GM23338 (cell line): Measurements from ENCODE around the gene PTPRH. TPM values are rescaled to one million over a fixed set of nuclear protein-coding genes. Genes with fewer than 3 reads are reported as not detected.
A peak's percentile ranks its signal among the peaks of the same experiment; 100 is the strongest.

Experiments
- ATAC-seq: fragments of 200-7000 bp; cut with Tn5 transposase; 3 replicates; pipeline ENCODE4 v1.9.1; 2020
- DNase-seq: peaks from one replicate; pipeline ENCODE4 v3.0.0-alpha.2; 2015; ENCODE audit warnings: low spot score
- H2AFZ ChIP-seq: fragments of 200-600 bp; sonication (generic); 2 replicates; pipeline ENCODE4 v1.8.0; 2016; ENCODE audit warnings: antibody characterized with exemption, mild to moderate bottlenecking, moderate library complexity
- H3F3A ChIP-seq: fragments of 200-600 bp; sonication (generic); replicated peaks from 2 replicates; pipeline ENCODE4 v1.8.0; 2017; ENCODE audit warnings: antibody characterized with exemption, mixed run types, low read depth
- H3K27ac ChIP-seq: fragments of 200-600 bp; sonication (generic); 2 replicates; pipeline ENCODE4 v1.6.1; 2016; ENCODE audit warnings: low read depth
- H3K27me3 ChIP-seq: fragments of 200-600 bp; sonication (generic); 2 replicates; pipeline ENCODE4 v1.8.0; 2016; ENCODE audit warnings: mild to moderate bottlenecking, mixed run types, moderate library complexity; ENCODE audit not compliant: insufficient read depth
- H3K36me3 ChIP-seq: fragments of 200-600 bp; sonication (generic); 2 replicates; pipeline ENCODE4 v1.8.0; 2016; ENCODE audit warnings: mild to moderate bottlenecking; ENCODE audit not compliant: insufficient read depth
- H3K4me1 ChIP-seq: fragments of 200-600 bp; sonication (generic); 2 replicates; pipeline ENCODE4 v1.8.0; 2016; ENCODE audit warnings: mild to moderate bottlenecking, moderate library complexity; ENCODE audit not compliant: insufficient read depth
- H3K4me2 ChIP-seq: fragments of 200-600 bp; sonication (generic); 2 replicates; pipeline ENCODE4 v1.7.1; 2017; ENCODE audit warnings: mixed run types
- H3K4me3 ChIP-seq: fragments of 200-600 bp; sonication (generic); 2 replicates; pipeline ENCODE4 v1.6.1; 2016; ENCODE audit warnings: mixed run types
- H3K79me2 ChIP-seq: fragments of 200-600 bp; sonication (generic); replicated peaks from 2 replicates; pipeline ENCODE4 v1.8.0; 2017; ENCODE audit warnings: mild to moderate bottlenecking; ENCODE audit not compliant: insufficient read depth
- H3K9me2 ChIP-seq: fragments of 200-600 bp; sonication (generic); 2 replicates; pipeline ENCODE4 v1.8.0; 2017; ENCODE audit not compliant: insufficient read depth
- H4K20me1 ChIP-seq: fragments of 200-600 bp; sonication (generic); replicated peaks from 2 replicates; pipeline ENCODE4 v1.8.0; 2017; ENCODE audit warnings: mild to moderate bottlenecking; ENCODE audit not compliant: insufficient read depth
- H3K27ac Mint-ChIP-seq: 2 replicates; pipeline ENCODE4 v1.8.0; 2020; ENCODE audit warnings: inconsistent platforms, mild to moderate bottlenecking, moderate library complexity, mixed read lengths
- H3K27me3 Mint-ChIP-seq: 3 replicates; pipeline ENCODE4 v1.8.0; 2022; ENCODE audit warnings: low read depth, mild to moderate bottlenecking, moderate library complexity, mixed read lengths, inconsistent platforms; ENCODE audit not compliant: insufficient read depth, poor library complexity
- H3K36me3 Mint-ChIP-seq: 3 replicates; pipeline ENCODE4 v1.8.0; 2021; ENCODE audit warnings: low read depth, mild to moderate bottlenecking, inconsistent platforms, moderate library complexity, mixed read lengths
- H3K4me1 Mint-ChIP-seq: 3 replicates; pipeline ENCODE4 v1.8.0; 2020; ENCODE audit warnings: mild to moderate bottlenecking, inconsistent platforms, mixed read lengths
- H3K4me3 Mint-ChIP-seq: 3 replicates; pipeline ENCODE4 v1.8.0; 2021; ENCODE audit warnings: moderate library complexity, mild to moderate bottlenecking, inconsistent platforms, mixed read lengths
- H3K9me3 Mint-ChIP-seq: 3 replicates; pipeline ENCODE4 v1.8.0; 2020; ENCODE audit warnings: moderate library complexity, mild to moderate bottlenecking, inconsistent platforms, mixed read lengths
- CTCF ChIP-seq, 2 experiments: fragments of 200-600 bp in 1 of 2; sonication (generic) in 1 of 2; conservative IDR thresholded peaks; 2 replicates each; pipeline versions ENCODE4 v1.5.1 to v1.6.1; 2016 to 2017; ENCODE audit warnings: antibody characterized with exemption in 2 of 2, low read depth in 2 of 2, mild to moderate bottlenecking in 2 of 2, moderate library complexity in 1 of 2
- EZH2 ChIP-seq: fragments of 200-600 bp; sonication (generic); IDR thresholded peaks from one replicate; pipeline ENCODE4 v1.8.0; 2017; ENCODE audit warnings: antibody characterized with exemption, mild to moderate bottlenecking, low read depth; ENCODE audit not compliant: unreplicated experiment
- JUNB ChIP-seq: IDR thresholded peaks from one replicate; pipeline ENCODE4 v1.6.1; 2016; ENCODE audit warnings: antibody characterized with exemption; ENCODE audit not compliant: unreplicated experiment
- NANOG ChIP-seq: IDR thresholded peaks from 2 replicates; pipeline ENCODE4 v1.6.1; 2016; ENCODE audit warnings: antibody characterized with exemption, borderline replicate concordance
- POLR2AphosphoS5 ChIP-seq: IDR thresholded peaks from 2 replicates; pipeline ENCODE4 v1.6.1; 2016; ENCODE audit warnings: antibody characterized with exemption, low read depth
- STAT1 ChIP-seq: IDR thresholded peaks from one replicate; pipeline ENCODE4 v1.6.1; 2016; ENCODE audit warnings: antibody characterized with exemption; ENCODE audit not compliant: unreplicated experiment
- ZNF114 ChIP-seq: fragments of 250-450 bp; sonication (Bioruptor Pico); IDR thresholded peaks from 2 replicates; pipeline ENCODE4 v1.5.0; 2020; ENCODE audit warnings: mild to moderate bottlenecking, moderate library complexity
- polyA plus RNA-seq: library from polyadenylated mRNA; unstranded; fragments of >200 nt; fragmentation: Nextera tagmentation; extraction: Ambion mirVana; gene quantifications from 2 replicates; pipeline ENCODE4 v1.2.1, GENCODE V29; 2016
- total RNA-seq: library from RNA; depleted of rRNA; stranded (reverse); fragments of >200 nt; shearing (Covaris generic); gene quantifications from 2 replicates; pipeline ENCODE4 v1.2.3, GENCODE V29; 2014

Gene PTPRH
- total and polyA plus RNA-seq, 2 experiments from 2014 or later, result 0.16 to 2.1 TPM

GRCh38 chr19:55248166-55248675, 38.9 kb upstream of the PTPRH start:
- H2AFZ ChIP-seq, result no peak overlapping the region
- Mint-ChIP-seq H3K36me3 (peaks cover 19% of the 10 kb centered on the region; the same call in 2 of the 3 replicates), H3K27ac (no peak overlapping the region), H3K9me3 (no peaks in the 10 kb centered on the region), H3K27me3 (peaks cover 10% of the 10 kb centered on the region), H3K4me3 (no peak overlapping the region), H3K4me1 (peaks cover 7% of the 10 kb centered on the region)
- TF ChIP-seq EZH2 (no peak), JUNB (no peak), ZNF114 (CRISPR knock-in tag) (no peak), NANOG (no peak), POLR2AphosphoS5 (no peak), STAT1 (no peak)
- no peak overlapping the region for H3K27ac ChIP-seq
- H3K4me2 ChIP-seq, result no peak overlapping the region
- H3F3A ChIP-seq, result no peaks in the 10 kb centered on the region
- H3K27me3 ChIP-seq, result no peaks in the 10 kb centered on the region
- no peaks in the 10 kb centered on the region for H3K36me3 ChIP-seq
- H3K4me3 ChIP-seq, result no peak overlapping the region
- no peaks in the 10 kb centered on the region for H3K9me2 ChIP-seq
- DNase-seq (no peak), ATAC-seq (no peak)
- H3K4me1 ChIP-seq, result peaks cover under 1% of the 10 kb centered on the region; the same call in 1 of the 2 replicates
- H3K79me2 ChIP-seq, result peaks cover 59% of the 10 kb centered on the region
- peaks cover 4% of the 10 kb centered on the region for H4K20me1 ChIP-seq

GRCh38 chr19:55247621-55248099, 38.4 kb upstream of the PTPRH start:
- TF ChIP-seq CTCF (conservative IDR thresholded peaks at IDR 0.05; ENCODE audit: low read depth in 2 of 2) (peak; percentile 8 to 35; a peak in 2 of 4 replicates), STAT1 (no peak)
- no peak overlapping the region for H3K4me3 ChIP-seq
- H3K27ac ChIP-seq, result no peak overlapping the region
- peaks cover 53% of the 10 kb centered on the region for H3K79me2 ChIP-seq
- no peaks in the 10 kb centered on the region for H3K9me2 ChIP-seq
- H3F3A ChIP-seq, result no peaks in the 10 kb centered on the region
- Mint-ChIP-seq H3K27me3 (peaks cover 9% of the 10 kb centered on the region), H3K36me3 (peaks cover 22% of the 10 kb centered on the region; the same call in 2 of the 3 replicates), H3K4me1 (peaks cover 7% of the 10 kb centered on the region; the same call in 2 of the 3 replicates), H3K4me3 (no peak overlapping the region), H3K9me3 (no peaks in the 10 kb centered on the region), H3K27ac (no peak overlapping the region)
- H3K4me1 ChIP-seq, result no peaks in the 10 kb centered on the region
- no peaks in the 10 kb centered on the region for H3K27me3 ChIP-seq
- no peak overlapping the region for H3K4me2 ChIP-seq
- no peaks in the 10 kb centered on the region; the same call in none of the 2 replicates for H4K20me1 ChIP-seq
- no peak overlapping the region for H2AFZ ChIP-seq
- no peaks in the 10 kb centered on the region; the same call in 1 of the 2 replicates for H3K36me3 ChIP-seq
- DNase-seq (no peak), ATAC-seq (peak; percentile 40)
